ENCODE measurements around the gene LPAR5. TPM values are rescaled to one million over a fixed set of nuclear protein-coding genes. Genes with fewer than 3 reads are reported as not detected.
"Not testable (repeated sequence)": the region's sequence is repeated elsewhere in the genome, so short reads cannot be mapped to it uniquely, and the experiment has no call there.

Gene LPAR5
- polyA plus RNA-seq, 1 experiment, result 0.05 TPM

GRCh38 chr12:6603095-6603567, 32.6 kb downstream of the LPAR5 start:
- H3K36me3 ChIP-seq (ENCODE audit: control insufficient read depth, insufficient read depth, low read length), result peaks cover 42% of the 10 kb centered on the region
- no peak for DNase-seq (ENCODE audit: low read depth)
- POLR2A ChIA-PET, result interaction anchor here (0.6 to 1.1 kb wide), 3 partner anchors 10 to 163 kb away, joined by 3 to 4 read pairs (median 4); no protein-coding TSS in a partner anchor

GRCh38 chr12:6602526-6602925, 33.2 kb downstream of the LPAR5 start:
- no peaks in the 10 kb centered on the region for H3K27me3 ChIP-seq (ENCODE audit: control insufficient read depth, insufficient read depth, low read length)
- no peak for TF ChIP-seq CTCF (IDR thresholded peaks at IDR 0.05; ENCODE audit: insufficient read depth, low read depth, low read length)
- peaks cover 47% of the 10 kb centered on the region for H3K36me3 ChIP-seq (ENCODE audit: control insufficient read depth, insufficient read depth, low read length)
- H3K4me3 ChIP-seq (ENCODE audit: low read depth, low read length), result no peak overlapping the region
- CTCF ChIA-PET, result interaction anchor here (0.6 to 1.7 kb wide), 5 partner anchors 17 to 1506 kb away, joined by 3 to 10 read pairs (median 3); no protein-coding TSS in a partner anchor
- no peak for DNase-seq (ENCODE audit: low read depth)
- POLR2A ChIA-PET, result interaction anchor here (0.6 to 1.1 kb wide), 3 partner anchors 11 to 163 kb away, joined by 3 to 4 read pairs (median 4); no protein-coding TSS in a partner anchor

More at GRCh38 chr12:6603095-6603567, 32.6 kb downstream of the LPAR5 start:
- Histone ChIP-seq H3K27me3 (ENCODE audit: control insufficient read depth, insufficient read depth, low read length) (no peaks in the 10 kb centered on the region), H3K4me3 (ENCODE audit: low read depth, low read length) (peak overlapping the region; percentile 12)
- TF ChIP-seq CTCF (IDR thresholded peaks at IDR 0.05; ENCODE audit: insufficient read depth, low read depth, low read length), result no peak
- CTCF ChIA-PET, result interaction anchor here (0.9 to 1.8 kb wide), 4 partner anchors 18 to 102 kb away, joined by 3 to 6 read pairs (median 4); no protein-coding TSS in a partner anchor

GRCh38 chr12:6595673-6596072, 40.1 kb downstream of the LPAR5 start:
- CTCF ChIA-PET, result interaction anchor here (1.1 to 1.5 kb wide), 4 partner anchors 8 to 102 kb away, joined by 3 read pairs; no protein-coding TSS in a partner anchor
- H3K27me3 ChIP-seq (ENCODE audit: control insufficient read depth, insufficient read depth, low read length); H3K4me3 ChIP-seq (ENCODE audit: low read depth, low read length); DNase-seq (ENCODE audit: low read depth): not testable (repeated sequence)
- H3K36me3 ChIP-seq (ENCODE audit: control insufficient read depth, insufficient read depth, low read length), result peaks cover 60% of the 10 kb centered on the region
- POLR2A ChIA-PET, result interaction anchor here (0.6 kb wide), 1 partner anchor 256 kb away, joined by 3 read pairs; no protein-coding TSS in a partner anchor

GRCh38 chr12:6592087-6592486, 43.7 kb downstream of the LPAR5 start:
- Histone ChIP-seq H3K27me3 (ENCODE audit: control insufficient read depth, insufficient read depth, low read length) (no peaks in the 10 kb centered on the region), H3K36me3 (ENCODE audit: control insufficient read depth, insufficient read depth, low read length) (peaks cover 45% of the 10 kb centered on the region), H3K4me3 (ENCODE audit: low read depth, low read length) (no peak overlapping the region)
- ChIA-PET POLR2A (no interaction called here), CTCF (no interaction called here)
- no peak for TF ChIP-seq CTCF (IDR thresholded peaks at IDR 0.05; ENCODE audit: insufficient read depth, low read depth, low read length)
- DNase-seq (ENCODE audit: low read depth), result no peak

GRCh38 chr12:6586569-6586968, 49.2 kb downstream of the LPAR5 start:
- CTCF ChIA-PET, result interaction anchor here (1.9 kb wide), 1 partner anchor 19 kb away, joined by 5 read pairs; the partner anchor contains the start of gene NOP2
- H3K4me3 ChIP-seq (ENCODE audit: low read depth, low read length); DNase-seq (ENCODE audit: low read depth); H3K27me3 ChIP-seq (ENCODE audit: control insufficient read depth, insufficient read depth, low read length); POLR2A ChIA-PET: not testable (repeated sequence)
- peaks cover 36% of the 10 kb centered on the region for H3K36me3 ChIP-seq (ENCODE audit: control insufficient read depth, insufficient read depth, low read length)

GRCh38 chr12:6584293-6584692, 51.5 kb downstream of the LPAR5 start:
- ChIA-PET CTCF (interaction anchor here (0.6 to 2.1 kb wide), 3 partner anchors 13 to 241 kb away, joined by 3 to 9 read pairs (median 6); no protein-coding TSS in a partner anchor), POLR2A (no interaction called here)
- peaks cover 38% of the 10 kb centered on the region for H3K36me3 ChIP-seq (ENCODE audit: control insufficient read depth, insufficient read depth, low read length)
- DNase-seq (ENCODE audit: low read depth), result no peak
- no peak overlapping the region for H3K4me3 ChIP-seq (ENCODE audit: low read depth, low read length)
- H3K27me3 ChIP-seq (ENCODE audit: control insufficient read depth, insufficient read depth, low read length), result no peaks in the 10 kb centered on the region
- no peak for TF ChIP-seq CTCF (IDR thresholded peaks at IDR 0.05; ENCODE audit: insufficient read depth, low read depth, low read length)

All from BJ (cell line).